Kidney epithelial cell (primary cell): ENCODE results near the gene LGALS12. TPM values are rescaled to one million over a fixed set of nuclear protein-coding genes. Genes with fewer than 3 reads are reported as not detected.
"Not testable (repeated sequence)": the region's sequence is repeated elsewhere in the genome, so short reads cannot be mapped to it uniquely, and the experiment has no call there.

ENCODE experiments used
- DNase-seq: peaks from one replicate; pipeline ENCODE4 v3.0.0-alpha.2; 2010; ENCODE audit warnings: low read depth
- H3K27me3 ChIP-seq: 2 replicates; pipeline ENCODE4 v1.6.0; 2011; ENCODE audit warnings: low read length; ENCODE audit not compliant: control insufficient read depth, insufficient read depth
- H3K36me3 ChIP-seq: 2 replicates; pipeline ENCODE4 v1.5.1; 2011; ENCODE audit warnings: low read length; ENCODE audit not compliant: control insufficient read depth, insufficient read depth
- H3K4me3 ChIP-seq: 2 replicates; pipeline ENCODE4 v1.5.1; 2011; ENCODE audit warnings: low read depth, mild to moderate bottlenecking, control low read depth, low read length
- CTCF ChIP-seq: IDR thresholded peaks from 2 replicates; pipeline ENCODE4 v1.5.1; 2011; ENCODE audit warnings: mild to moderate bottlenecking, moderate library complexity, low read length, control low read depth, inconsistent platforms; ENCODE audit not compliant: insufficient read depth, poor library complexity, severe bottlenecking
- total RNA-seq: library from RNA; depleted of rRNA; stranded (reverse); fragments of >200 nt; gene quantifications from 2 replicates; pipeline ENCODE4 v1.2.3, GENCODE V29; 2015

LGALS12 gene
- total RNA-seq, 1 donor from 2014 or later = not detected

GRCh38 chr11:63518548-63518947, 12.7 kb downstream of the LGALS12 start:
- no peak for DNase-seq
- H3K27me3 ChIP-seq = no peaks in the 10 kb centered on the region
- TF ChIP-seq CTCF = no peak
- H3K36me3 ChIP-seq = no peaks in the 10 kb centered on the region
- H3K4me3 ChIP-seq = no peak overlapping the region

GRCh38 chr11:63520606-63521170, 14.8 kb downstream of the LGALS12 start:
- no peak for DNase-seq
- TF ChIP-seq CTCF = no peak
- Histone ChIP-seq H3K4me3 (no peak overlapping the region), H3K27me3 (no peaks in the 10 kb centered on the region), H3K36me3 (no peaks in the 10 kb centered on the region)

- H3K4me3 ChIP-seq = no peak overlapping the region
- no peak for TF ChIP-seq CTCF
- no peaks in the 10 kb centered on the region for H3K36me3 ChIP-seq
- no peak for DNase-seq
- no peaks in the 10 kb centered on the region for H3K27me3 ChIP-seq
These were observed 16.0 kb downstream of the LGALS12 start for GRCh38 chr11:63521896-63522295.

GRCh38 chr11:63523151-63523550, 17.3 kb downstream of the LGALS12 start:
- Histone ChIP-seq H3K27me3 (no peaks in the 10 kb centered on the region), H3K4me3 (no peak overlapping the region), H3K36me3 (no peaks in the 10 kb centered on the region)
- no peak for TF ChIP-seq CTCF
- no peak for DNase-seq

- no peak for TF ChIP-seq CTCF
- no peak for DNase-seq
- Histone ChIP-seq H3K4me3 (no peak overlapping the region), H3K36me3 (no peaks in the 10 kb centered on the region), H3K27me3 (no peaks in the 10 kb centered on the region)
These were observed 21.8 kb downstream of the LGALS12 start for GRCh38 chr11:63527667-63528066.

GRCh38 chr11:63528156-63528555, 22.3 kb downstream of the LGALS12 start:
- not testable (repeated sequence) for H3K4me3 ChIP-seq, DNase-seq, H3K36me3 ChIP-seq, H3K27me3 ChIP-seq

- not testable (repeated sequence) for H3K36me3 ChIP-seq, H3K4me3 ChIP-seq, H3K27me3 ChIP-seq, DNase-seq
These were observed 22.9 kb downstream of the LGALS12 start for GRCh38 chr11:63528729-63529278.

- H3K4me3 ChIP-seq, H3K36me3 ChIP-seq, H3K27me3 ChIP-seq, DNase-seq: not testable (repeated sequence)
These were observed 23.5 kb downstream of the LGALS12 start for GRCh38 chr11:63529373-63529772.
